HCT116 (cell line): ENCODE measurements around the gene TEAD3. TPM values are rescaled to one million over a fixed set of nuclear protein-coding genes. Genes with fewer than 3 reads are reported as not detected.

ENCODE experiments used
- ATAC-seq: fragments of 200-7000 bp; cut with Tn5 transposase; 2 replicates; pipeline ENCODE4 v1.9.1; 2020; ENCODE audit warnings: mild to moderate bottlenecking, moderate library complexity
- BruUV-seq: library from RNA; stranded (reverse); fragments of 400-500 nt; replicated peaks from 2 replicates; lab custom pipeline; 2021; lab: Mats Ljungman, UMichigan
- CTCF ChIA-PET: fragments of 300-600 bp; sonication (Branson Sonifier 250); formaldehyde crosslinking; loops from one replicate; lab custom pipeline; 2021; ENCODE audit warnings: antibody characterized with exemption; lab: Charles Lee
- POLR2A ChIA-PET: fragments of 300-600, 350-600 bp; sonication (Branson Sonifier 250); formaldehyde crosslinking; loops from one replicate; lab custom pipeline; 2021; ENCODE audit warnings: antibody characterized with exemption; lab: Charles Lee
- RAD21 ChIA-PET, 2 experiments: fragments of 300-600 bp; sonication (Branson Sonifier 250); formaldehyde crosslinking; loops; one replicate each; lab custom pipeline; 2023; ENCODE audit warnings: low total read pairs in 2 of 2; ENCODE audit not compliant: uncharacterized antibody in 2 of 2, unreplicated experiment in 2 of 2, low non-redundant PET in 1 of 2; lab: Charles Lee
- DNase-seq: peaks from one replicate; pipeline ENCODE4 v3.0.0-alpha.2; 2010; ENCODE audit warnings: low read depth, low spot score
- H2AFZ ChIP-seq: fragments of 200-600 bp; shearing (Covaris generic), sonication (generic); 2 replicates; pipeline ENCODE4 v1.6.1; 2017; ENCODE audit warnings: low read depth, mixed run types, mixed read lengths, antibody characterized with exemption, low read length; ENCODE audit not compliant: poor library complexity, severe bottlenecking
- H3K27ac ChIP-seq: 2 replicates; pipeline ENCODE4 v1.5.1; 2012; ENCODE audit warnings: low read depth, low read length
- H3K27me3 ChIP-seq: fragments of 200-600 bp; sonication (generic); 2 replicates; pipeline ENCODE4 v1.6.1; 2016; ENCODE audit warnings: mixed run types, low read length, mixed read lengths; ENCODE audit not compliant: insufficient read depth
- H3K36me3 ChIP-seq, 2 experiments: fragments of 200-500 bp in 1 of 2; fragments of 200-600 bp in 1 of 2; sonication (Bioruptor generic) in 1 of 2; sonication (generic) in 1 of 2; 2 replicates each; pipeline versions ENCODE4 v1.5.1 to v1.6.1; 2014 to 2016; ENCODE audit warnings: low read length in 2 of 2, inconsistent platforms in 1 of 2, mixed read lengths in 1 of 2, mixed run types in 1 of 2; ENCODE audit not compliant: insufficient read depth in 2 of 2, control insufficient read depth in 1 of 2
- H3K4me1 ChIP-seq, 2 experiments: fragments of 200-600 bp in 1 of 2; sonication (generic) in 1 of 2; 2 replicates each; pipeline versions ENCODE4 v1.5.1 to v1.6.1; 2012 to 2017; ENCODE audit warnings: low read length in 2 of 2, inconsistent platforms in 1 of 2, mild to moderate bottlenecking in 1 of 2, mixed read lengths in 1 of 2, mixed run types in 1 of 2, moderate library complexity in 1 of 2; ENCODE audit not compliant: insufficient read depth in 2 of 2, control insufficient read depth in 1 of 2
- H3K4me2 ChIP-seq: fragments of 200-600 bp; sonication (generic); 2 replicates; pipeline ENCODE4 v1.6.1; 2017; ENCODE audit warnings: mixed run types, low read length, mixed read lengths
- H3K4me3 ChIP-seq, 2 experiments: fragments of 200-600 bp in 1 of 2; sonication (generic) in 1 of 2; replicated peaks in 1 of 2; 2 replicates each; pipeline ENCODE4 v1.5.1; 2011 to 2016; ENCODE audit warnings: low read length in 2 of 2, control low read depth in 1 of 2, low read depth in 1 of 2, mild to moderate bottlenecking in 1 of 2, mixed read lengths in 1 of 2, mixed run types in 1 of 2
- H3K79me2 ChIP-seq: fragments of 200-600 bp; sonication (generic); 2 replicates; pipeline ENCODE4 v1.6.1; 2017; ENCODE audit warnings: mild to moderate bottlenecking, mixed run types, low read length, moderate library complexity, mixed read lengths; ENCODE audit not compliant: insufficient read depth
- H3K9ac ChIP-seq: fragments of 200-600 bp; sonication (generic); 2 replicates; pipeline ENCODE4 v1.6.1; 2016; ENCODE audit warnings: low read length, mixed read lengths
- H3K9me2 ChIP-seq: fragments of 200-600 bp; sonication (generic), shearing (Covaris generic); 2 replicates; pipeline ENCODE4 v1.6.1; 2017; ENCODE audit warnings: mixed run types, mild to moderate bottlenecking, moderate library complexity; ENCODE audit not compliant: insufficient read depth
- H3K9me3 ChIP-seq, 2 experiments: fragments of 200-500 bp in 1 of 2; fragments of 200-600 bp in 1 of 2; sonication (Bioruptor generic) in 1 of 2; sonication (generic) in 1 of 2; 2 replicates each; pipeline ENCODE4 v1.6.1; 2014 to 2017; ENCODE audit warnings: low read length in 2 of 2, mixed read lengths in 2 of 2, inconsistent platforms in 1 of 2, low read depth in 1 of 2, mild to moderate bottlenecking in 1 of 2, mixed run types in 1 of 2, moderate library complexity in 1 of 2; ENCODE audit not compliant: control insufficient read depth in 1 of 2, insufficient read depth in 1 of 2
- H4K20me1 ChIP-seq: fragments of 200-600 bp; sonication (generic), shearing (Covaris generic); 2 replicates; pipeline ENCODE4 v1.6.1; 2017; ENCODE audit warnings: mixed run types, mild to moderate bottlenecking, moderate library complexity; ENCODE audit not compliant: insufficient read depth
- CBX3 ChIP-seq: IDR thresholded peaks from 2 replicates; pipeline ENCODE4 v1.6.1; 2012; ENCODE audit warnings: low read depth
- JUND ChIP-seq: IDR thresholded peaks from 2 replicates; pipeline ENCODE4 v1.6.1; 2012
- POLR2AphosphoS5 ChIP-seq: IDR thresholded peaks from 2 replicates; pipeline ENCODE4 v1.6.1; 2011; ENCODE audit warnings: mild to moderate bottlenecking, low read depth, low read length, moderate library complexity
- RAD21 ChIP-seq: IDR thresholded peaks from 2 replicates; pipeline ENCODE4 v1.6.1; 2012; ENCODE audit warnings: low read depth, mild to moderate bottlenecking
- SIN3A ChIP-seq: IDR thresholded peaks from 2 replicates; pipeline ENCODE4 v1.6.1; 2012; ENCODE audit warnings: low read depth
- ZFX ChIP-seq: fragments of 450-650 bp; IDR thresholded peaks from 2 replicates; pipeline ENCODE4 v1.6.1; 2017
- intact Hi-C: fragments of 100-400 bp; cut with micrococcal nuclease; formaldehyde crosslinking; loops from 2 replicates; pipeline ENCODE4 v1.10.0; 2022
- total RNA-seq: library from RNA; stranded (reverse); gene quantifications from one replicate; pipeline ENCODE4 v1.2.1, GENCODE V29; 2021; ENCODE audit not compliant: unreplicated experiment
- TF ChIP-seq, protein P1 (sequence below): IDR thresholded peaks from 2 replicates; pipeline ENCODE4 v1.6.1; 2012
- TF ChIP-seq, protein P2 (sequence below): IDR thresholded peaks from 2 replicates; pipeline ENCODE4 v1.6.1; 2012; ENCODE audit warnings: low read depth
- TF ChIP-seq, protein P3 (sequence below), 3 experiments: fragments of 200-600 bp in 1 of 3; sonication (generic) in 1 of 3; IDR thresholded peaks in 2 of 3; conservative IDR thresholded peaks in 1 of 3; 2 replicates each; pipeline ENCODE4 v1.5.1; 2012 to 2017; ENCODE audit warnings: low read depth in 2 of 3, low read length in 2 of 3, antibody characterized with exemption in 1 of 3, borderline replicate concordance in 1 of 3, control low read depth in 1 of 3, mild to moderate bottlenecking in 1 of 3, mixed read lengths in 1 of 3, mixed run types in 1 of 3, moderate library complexity in 1 of 3; ENCODE audit not compliant: insufficient read depth in 1 of 3

TEAD3 gene
- total RNA-seq, 1 experiment from 2014 or later, result 21.8 TPM

- no TSS peak for BruUV-seq
- Histone ChIP-seq H2AFZ (no peak overlapping the region), H3K4me2 (no peak overlapping the region)
Measured at GRCh38 chr6:35533981-35534380, 37.1 kb upstream of the TEAD3 start.

More at GRCh38 chr6:35533981-35534380, 37.1 kb upstream of the TEAD3 start:
- H3K4me3 ChIP-seq, result no peak overlapping the region
- no peak overlapping the region for H3K27ac ChIP-seq
- no peak overlapping the region for H3K9ac ChIP-seq
- ATAC-seq, result no peak
- CTCF ChIA-PET, result interaction anchor here (1.3 kb wide), 1 partner anchor 223 kb away, joined by 6 read pairs; no protein-coding TSS in a partner anchor
- no peaks in the 10 kb centered on the region for H4K20me1 ChIP-seq
- no peak for DNase-seq
- H3K9me3 ChIP-seq, result no peaks in the 10 kb centered on the region
- H3K36me3 ChIP-seq, result no peaks in the 10 kb centered on the region
- intact Hi-C loops, result no loop called here
- H3K79me2 ChIP-seq, result no peaks in the 10 kb centered on the region
- no peaks in the 10 kb centered on the region for H3K4me1 ChIP-seq
- POLR2A ChIA-PET, result no interaction called here
- no peaks in the 10 kb centered on the region for H3K9me2 ChIP-seq
- no peaks in the 10 kb centered on the region for H3K27me3 ChIP-seq
- RAD21 ChIA-PET, result no interaction called here
- TF ChIP-seq RAD21, result no peak
- no peak for TF ChIP-seq JUND
- TF ChIP-seq ZFX, result no peak
- TF ChIP-seq, protein P1, sequence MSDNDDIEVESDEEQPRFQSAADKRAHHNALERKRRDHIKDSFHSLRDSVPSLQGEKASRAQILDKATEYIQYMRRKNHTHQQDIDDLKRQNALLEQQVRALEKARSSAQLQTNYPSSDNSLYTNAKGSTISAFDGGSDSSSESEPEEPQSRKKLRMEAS, result no peak
- TF ChIP-seq, protein P2, sequence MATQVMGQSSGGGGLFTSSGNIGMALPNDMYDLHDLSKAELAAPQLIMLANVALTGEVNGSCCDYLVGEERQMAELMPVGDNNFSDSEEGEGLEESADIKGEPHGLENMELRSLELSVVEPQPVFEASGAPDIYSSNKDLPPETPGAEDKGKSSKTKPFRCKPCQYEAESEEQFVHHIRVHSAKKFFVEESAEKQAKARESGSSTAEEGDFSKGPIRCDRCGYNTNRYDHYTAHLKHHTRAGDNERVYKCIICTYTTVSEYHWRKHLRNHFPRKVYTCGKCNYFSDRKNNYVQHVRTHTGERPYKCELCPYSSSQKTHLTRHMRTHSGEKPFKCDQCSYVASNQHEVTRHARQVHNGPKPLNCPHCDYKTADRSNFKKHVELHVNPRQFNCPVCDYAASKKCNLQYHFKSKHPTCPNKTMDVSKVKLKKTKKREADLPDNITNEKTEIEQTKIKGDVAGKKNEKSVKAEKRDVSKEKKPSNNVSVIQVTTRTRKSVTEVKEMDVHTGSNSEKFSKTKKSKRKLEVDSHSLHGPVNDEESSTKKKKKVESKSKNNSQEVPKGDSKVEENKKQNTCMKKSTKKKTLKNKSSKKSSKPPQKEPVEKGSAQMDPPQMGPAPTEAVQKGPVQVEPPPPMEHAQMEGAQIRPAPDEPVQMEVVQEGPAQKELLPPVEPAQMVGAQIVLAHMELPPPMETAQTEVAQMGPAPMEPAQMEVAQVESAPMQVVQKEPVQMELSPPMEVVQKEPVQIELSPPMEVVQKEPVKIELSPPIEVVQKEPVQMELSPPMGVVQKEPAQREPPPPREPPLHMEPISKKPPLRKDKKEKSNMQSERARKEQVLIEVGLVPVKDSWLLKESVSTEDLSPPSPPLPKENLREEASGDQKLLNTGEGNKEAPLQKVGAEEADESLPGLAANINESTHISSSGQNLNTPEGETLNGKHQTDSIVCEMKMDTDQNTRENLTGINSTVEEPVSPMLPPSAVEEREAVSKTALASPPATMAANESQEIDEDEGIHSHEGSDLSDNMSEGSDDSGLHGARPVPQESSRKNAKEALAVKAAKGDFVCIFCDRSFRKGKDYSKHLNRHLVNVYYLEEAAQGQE, result no peak
- TF ChIP-seq POLR2AphosphoS5, result no peak
- TF ChIP-seq SIN3A, result no peak
- no peak for TF ChIP-seq CBX3
- TF ChIP-seq, protein P3, sequence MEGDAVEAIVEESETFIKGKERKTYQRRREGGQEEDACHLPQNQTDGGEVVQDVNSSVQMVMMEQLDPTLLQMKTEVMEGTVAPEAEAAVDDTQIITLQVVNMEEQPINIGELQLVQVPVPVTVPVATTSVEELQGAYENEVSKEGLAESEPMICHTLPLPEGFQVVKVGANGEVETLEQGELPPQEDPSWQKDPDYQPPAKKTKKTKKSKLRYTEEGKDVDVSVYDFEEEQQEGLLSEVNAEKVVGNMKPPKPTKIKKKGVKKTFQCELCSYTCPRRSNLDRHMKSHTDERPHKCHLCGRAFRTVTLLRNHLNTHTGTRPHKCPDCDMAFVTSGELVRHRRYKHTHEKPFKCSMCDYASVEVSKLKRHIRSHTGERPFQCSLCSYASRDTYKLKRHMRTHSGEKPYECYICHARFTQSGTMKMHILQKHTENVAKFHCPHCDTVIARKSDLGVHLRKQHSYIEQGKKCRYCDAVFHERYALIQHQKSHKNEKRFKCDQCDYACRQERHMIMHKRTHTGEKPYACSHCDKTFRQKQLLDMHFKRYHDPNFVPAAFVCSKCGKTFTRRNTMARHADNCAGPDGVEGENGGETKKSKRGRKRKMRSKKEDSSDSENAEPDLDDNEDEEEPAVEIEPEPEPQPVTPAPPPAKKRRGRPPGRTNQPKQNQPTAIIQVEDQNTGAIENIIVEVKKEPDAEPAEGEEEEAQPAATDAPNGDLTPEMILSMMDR (IDR thresholded peaks at IDR 0.05 in 2 of 3, conservative IDR thresholded peaks at IDR 0.05 in 1 of 3; ENCODE audit: borderline replicate concordance in 1 of 3, insufficient read depth in 1 of 3, low read depth in 2 of 3, low read length in 2 of 3), result no peak
